Inflammatory macrophage (primary cell): ENCODE measurements around the gene ARRDC1.
"Not testable (repeated sequence)": the region's sequence is repeated elsewhere in the genome, so short reads cannot be mapped to it uniquely, and the experiment has no call there.

ENCODE experiments used
- DNase-seq, 2 donors: peaks; one replicate each; pipeline ENCODE4 v3.0.0-alpha.2; 2020 to 2022

ARRDC1 gene

DNA sequence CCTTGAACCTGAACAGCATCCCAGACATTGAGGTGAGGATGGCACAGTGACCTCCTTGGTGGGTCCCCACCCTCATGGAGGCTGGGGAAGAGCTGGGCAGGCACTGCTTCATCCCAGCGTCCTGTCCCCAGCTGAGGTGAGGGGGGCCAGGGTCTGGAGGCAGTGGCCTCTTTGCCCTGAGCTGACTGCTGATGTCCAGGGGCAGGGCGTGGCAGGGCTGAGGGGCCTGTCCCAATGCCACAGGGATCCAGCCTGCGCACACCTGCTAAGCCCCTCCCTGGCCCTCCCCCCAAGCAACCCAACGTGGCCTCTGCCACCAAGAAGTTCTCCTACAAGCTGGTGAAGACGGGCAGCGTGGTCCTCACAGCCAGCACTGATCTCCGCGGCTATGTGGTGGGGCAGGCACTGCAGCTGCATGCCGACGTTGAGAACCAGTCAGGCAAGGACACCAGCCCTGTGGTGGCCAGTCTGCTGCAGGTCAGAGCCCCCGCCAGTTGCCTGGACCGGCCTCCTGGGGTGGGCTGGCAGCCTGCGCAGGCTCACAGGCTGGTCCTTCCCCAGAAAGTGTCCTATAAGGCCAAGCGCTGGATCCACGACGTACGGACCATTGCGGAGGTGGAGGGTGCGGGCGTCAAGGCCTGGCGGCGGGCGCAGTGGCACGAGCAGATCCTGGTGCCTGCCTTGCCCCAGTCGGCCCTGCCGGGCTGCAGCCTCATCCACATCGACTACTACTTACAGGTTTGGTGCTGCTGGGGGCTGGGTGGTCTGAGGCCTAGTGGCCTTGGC is 8.4 kb downstream of the ARRDC1 start:
- no peak for DNase-seq

DNA sequence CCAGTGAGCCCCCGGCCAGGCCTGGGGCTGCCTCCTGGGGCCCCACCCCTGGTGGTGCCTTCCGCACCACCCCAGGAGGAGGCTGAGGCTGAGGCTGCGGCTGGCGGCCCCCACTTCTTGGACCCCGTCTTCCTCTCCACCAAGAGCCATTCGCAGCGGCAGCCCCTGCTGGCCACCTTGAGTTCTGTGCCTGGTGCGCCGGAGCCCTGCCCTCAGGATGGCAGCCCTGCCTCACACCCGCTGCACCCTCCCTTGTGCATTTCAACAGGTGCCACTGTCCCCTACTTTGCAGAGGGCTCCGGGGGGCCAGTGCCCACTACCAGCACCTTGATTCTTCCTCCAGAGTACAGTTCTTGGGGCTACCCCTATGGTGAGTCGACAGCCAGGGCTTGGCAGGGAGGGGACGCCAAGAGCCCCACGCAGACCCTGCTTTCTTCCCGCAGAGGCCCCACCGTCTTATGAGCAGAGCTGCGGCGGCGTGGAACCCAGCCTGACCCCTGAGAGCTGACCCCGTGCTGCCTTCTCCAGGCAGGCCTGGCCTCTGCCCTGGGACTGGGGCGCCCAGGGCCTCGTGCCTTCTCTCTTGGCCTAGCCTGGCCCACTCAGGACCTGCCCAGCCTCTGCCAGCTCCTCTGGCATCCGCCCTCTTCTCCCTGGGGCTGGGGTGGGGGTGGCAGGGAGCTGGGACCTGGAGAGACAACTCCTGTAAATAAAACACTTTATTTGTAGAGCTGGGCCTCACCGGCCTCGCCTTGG is 9.3 kb downstream of the ARRDC1 start:
- DNase-seq: no peak

DNA sequence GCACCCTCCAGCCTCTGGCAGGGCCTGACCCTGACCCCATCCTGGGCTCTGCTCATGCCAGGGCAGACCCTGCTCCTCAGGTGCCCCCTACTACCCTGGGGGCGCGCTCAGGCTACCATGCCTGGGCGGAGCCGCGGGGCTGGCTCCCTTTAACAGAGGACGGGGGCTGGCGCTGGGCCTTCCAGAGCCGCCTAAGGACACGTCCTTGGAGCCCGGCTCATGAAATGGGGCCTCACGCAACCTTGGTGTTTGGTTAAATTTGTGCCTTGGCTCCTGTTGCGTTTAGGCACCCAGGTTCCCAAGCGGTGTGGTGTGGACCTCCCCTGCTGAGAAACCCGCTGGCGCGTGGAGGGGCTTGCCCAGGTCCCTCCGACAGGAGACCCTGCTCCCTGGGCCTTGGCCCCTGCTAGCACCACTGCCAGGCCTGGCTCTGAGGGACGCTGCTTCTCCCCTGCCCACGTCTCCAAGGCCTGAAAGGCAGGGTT is 9.9 kb downstream of the ARRDC1 start:
- no peak for DNase-seq

- peak; percentile 92 to 95 for DNase-seq
Measured at GRCh38 chr9:137618105-137619067, 12.9 kb downstream of the ARRDC1 start, which contains the start of gene EHMT1. EHMT1 (plus strand) TSS chr9:137619005; CDS start chr9:137619029, 24 bp downstream.

GRCh38 chr9:137619240-137620047 is 14.0 kb downstream of the ARRDC1 start:
- peak; percentile 40 to 63 for DNase-seq

DNA sequence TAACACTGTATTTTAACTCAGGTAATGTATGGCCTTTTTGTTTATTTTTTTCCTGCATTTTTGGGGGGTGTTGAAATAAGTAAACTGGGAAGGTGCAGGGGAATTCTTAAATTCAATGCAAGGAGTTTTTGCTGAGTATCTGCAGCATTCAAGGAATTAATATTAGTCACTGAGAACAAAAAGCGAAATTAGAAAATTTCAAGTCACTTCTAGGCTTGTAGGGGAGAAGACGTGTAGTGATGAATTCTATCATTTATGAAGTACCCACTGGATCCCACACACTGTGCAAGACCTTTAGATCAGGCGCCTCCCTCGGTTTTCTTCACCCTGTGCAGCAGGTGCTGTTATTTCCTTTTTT is 14.5 kb downstream of the ARRDC1 start:
- DNase-seq: no peak

DNA sequence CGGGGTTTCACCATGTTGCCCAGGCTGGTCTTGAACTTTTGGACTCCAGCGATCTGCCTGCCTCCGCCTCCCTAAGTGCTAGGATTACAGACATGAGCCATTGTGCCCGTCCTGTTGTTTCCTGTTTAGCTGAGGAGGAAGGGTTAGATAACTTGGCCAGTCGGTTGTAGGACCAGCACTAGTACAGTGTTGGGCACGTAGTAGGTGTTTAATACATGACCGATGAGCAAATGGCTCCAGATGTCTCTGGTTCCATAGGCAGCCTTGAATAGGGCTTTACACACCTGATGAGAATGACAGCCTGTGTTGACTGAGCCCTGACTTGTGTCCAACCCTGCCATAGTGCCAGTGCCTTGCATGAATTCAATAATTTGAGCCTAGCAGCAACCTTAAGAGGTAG is 15.1 kb downstream of the ARRDC1 start:
- DNase-seq: no peak

GRCh38 chr9:137621131-137621757 is 15.8 kb downstream of the ARRDC1 start:
- DNase-seq: no peak

GRCh38 chr9:137622211-137622610 is 16.7 kb downstream of the ARRDC1 start:
- DNase-seq: peak in 1 of 2 donors; percentile 48

DNA sequence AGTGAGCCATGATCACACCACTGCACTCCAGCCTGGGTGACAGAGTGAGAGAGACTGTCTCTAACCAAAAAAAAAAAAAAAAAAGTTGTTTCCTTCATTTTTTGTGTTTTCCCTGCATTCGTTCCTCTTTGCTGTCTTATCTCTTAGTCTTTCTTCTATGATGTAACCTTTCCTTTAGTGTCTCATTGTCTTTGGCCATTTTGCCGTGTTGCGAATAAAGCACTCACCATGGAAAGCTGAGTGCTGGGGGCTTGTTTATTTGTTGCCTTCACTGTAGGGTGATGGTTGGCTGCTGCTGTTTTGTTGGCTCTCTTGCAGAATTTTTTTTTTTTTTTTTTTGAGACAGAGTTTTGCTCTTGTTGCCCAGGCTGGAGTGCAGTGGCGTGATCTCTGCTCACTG is 21.0 kb downstream of the ARRDC1 start:
- DNase-seq: no peak

GRCh38 chr9:137627406-137627805 is 21.9 kb downstream of the ARRDC1 start:
- not testable (repeated sequence) for DNase-seq

DNA sequence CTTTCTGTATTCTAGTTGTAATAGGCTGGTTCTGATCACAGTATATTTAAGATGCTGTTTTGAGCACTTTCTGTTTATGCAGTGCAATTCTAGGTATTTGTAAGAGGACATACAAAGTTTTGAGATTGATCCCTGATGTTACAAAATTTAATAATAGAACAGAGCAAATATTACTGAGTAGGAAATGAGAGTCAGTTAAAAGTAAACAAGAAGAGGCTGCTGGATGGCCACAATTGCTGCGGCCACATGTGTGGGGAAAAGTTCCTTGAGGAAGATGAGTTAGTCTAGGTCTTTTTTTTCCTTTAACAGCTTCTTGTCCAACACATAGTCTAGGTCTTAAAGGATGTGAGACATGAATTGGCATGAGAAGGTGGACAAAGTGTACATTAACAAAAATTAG is 24.6 kb downstream of the ARRDC1 start:
- DNase-seq: no peak

GRCh38 chr9:137630679-137631078 is 25.2 kb downstream of the ARRDC1 start:
- no peak for DNase-seq

GRCh38 chr9:137631345-137632229 is 26.1 kb downstream of the ARRDC1 start:
- DNase-seq: peak; percentile 18 to 29

DNA sequence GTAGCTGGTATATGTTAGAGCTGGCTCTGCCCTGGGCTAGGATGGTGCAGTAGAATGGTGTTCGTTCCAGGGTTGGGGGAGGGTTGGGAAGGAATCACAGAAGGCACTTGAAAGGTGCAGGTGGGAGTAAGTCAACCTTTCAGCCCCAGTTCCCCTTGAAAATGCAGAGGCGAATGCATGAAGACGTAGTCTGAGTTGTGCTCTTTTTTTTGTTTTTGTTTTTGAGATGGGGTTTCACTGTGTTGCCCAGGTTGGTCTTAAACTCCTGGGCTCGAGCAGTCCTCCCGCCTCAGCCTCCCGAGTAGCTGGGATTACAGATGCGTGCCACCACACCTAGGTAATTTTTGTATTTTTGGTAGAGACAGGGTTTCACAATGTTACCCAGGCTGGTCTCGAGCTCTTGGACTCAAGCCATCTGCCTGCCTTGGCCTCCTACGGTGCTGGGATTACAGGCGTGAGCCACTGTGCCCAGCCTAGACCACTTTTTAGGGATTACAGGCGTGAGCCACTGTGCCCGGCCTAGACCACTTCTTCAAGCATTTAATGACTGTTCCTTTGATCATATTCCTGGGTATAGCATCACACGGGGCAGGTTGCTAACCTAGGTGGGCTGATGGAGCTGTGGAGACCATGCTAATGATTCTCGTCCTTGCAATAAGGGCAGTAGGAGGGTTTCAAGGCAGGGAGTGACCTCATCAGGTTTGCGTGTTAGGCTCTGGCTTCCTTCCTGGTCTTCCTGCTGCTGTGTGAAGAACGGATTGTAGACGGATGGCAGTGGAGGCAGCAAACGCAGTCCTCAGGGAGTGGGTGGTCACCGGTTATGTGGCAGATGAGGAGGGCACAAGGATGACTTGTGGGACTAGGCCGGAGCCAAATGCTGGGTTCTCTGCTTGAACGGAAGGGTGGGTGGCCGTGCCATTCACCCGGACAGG is 27.0 kb downstream of the ARRDC1 start:
- peak in 1 of 2 donors; percentile 34 for DNase-seq

- DNase-seq: no peak
Measured at GRCh38 chr9:137634016-137634415, 28.5 kb downstream of the ARRDC1 start.

GRCh38 chr9:137638680-137639079 is 33.2 kb downstream of the ARRDC1 start:
- no peak for DNase-seq

- peak; percentile 24 to 35 for DNase-seq
Measured at GRCh38 chr9:137639303-137640051, 34.0 kb downstream of the ARRDC1 start.
